Osteocyte (in vitro differentiated cells): ENCODE data around the gene CHRM5. TPM values are rescaled to one million over a fixed set of nuclear protein-coding genes. Genes with fewer than 3 reads are reported as not detected.

Source experiments
- DNase-seq: peaks from one replicate; pipeline ENCODE4 v3.0.0; 2021; ENCODE audit warnings: mixed read lengths; ENCODE audit not compliant: unreplicated experiment; ENCODE audit errors: extremely low spot score
- H3K27ac Mint-ChIP-seq: one replicate; pipeline ENCODE4 v1.8.0; 2021; ENCODE audit warnings: mild to moderate bottlenecking, mixed read lengths; ENCODE audit not compliant: unreplicated experiment
- H3K27me3 Mint-ChIP-seq: one replicate; pipeline ENCODE4 v1.8.0; 2021; ENCODE audit warnings: mixed read lengths; ENCODE audit not compliant: unreplicated experiment
- H3K36me3 Mint-ChIP-seq: one replicate; pipeline ENCODE4 v1.8.0; 2021; ENCODE audit warnings: mixed read lengths; ENCODE audit not compliant: unreplicated experiment
- H3K4me1 Mint-ChIP-seq: one replicate; pipeline ENCODE4 v1.8.0; 2021; ENCODE audit warnings: mixed read lengths; ENCODE audit not compliant: unreplicated experiment
- H3K4me3 Mint-ChIP-seq: one replicate; pipeline ENCODE4 v1.8.0; 2021; ENCODE audit warnings: mild to moderate bottlenecking, moderate library complexity, mixed read lengths; ENCODE audit not compliant: unreplicated experiment
- H3K9me3 Mint-ChIP-seq: one replicate; pipeline ENCODE4 v1.8.0; 2021; ENCODE audit warnings: mixed read lengths; ENCODE audit not compliant: unreplicated experiment
- total RNA-seq: library from RNA; stranded (reverse); gene quantifications from 2 replicates; pipeline ENCODE4 v1.2.1, GENCODE V29; 2021
- TF ChIP-seq, protein P1 (sequence below): fragments of 200-600 bp; sonication (generic); IDR thresholded peaks from 2 replicates; pipeline ENCODE4 v1.5.0; 2021; ENCODE audit warnings: antibody characterized with exemption, mild to moderate bottlenecking, moderate library complexity

The CHRM5 gene
- total RNA-seq, 1 donor from 2014 or later = not detected

DNA sequence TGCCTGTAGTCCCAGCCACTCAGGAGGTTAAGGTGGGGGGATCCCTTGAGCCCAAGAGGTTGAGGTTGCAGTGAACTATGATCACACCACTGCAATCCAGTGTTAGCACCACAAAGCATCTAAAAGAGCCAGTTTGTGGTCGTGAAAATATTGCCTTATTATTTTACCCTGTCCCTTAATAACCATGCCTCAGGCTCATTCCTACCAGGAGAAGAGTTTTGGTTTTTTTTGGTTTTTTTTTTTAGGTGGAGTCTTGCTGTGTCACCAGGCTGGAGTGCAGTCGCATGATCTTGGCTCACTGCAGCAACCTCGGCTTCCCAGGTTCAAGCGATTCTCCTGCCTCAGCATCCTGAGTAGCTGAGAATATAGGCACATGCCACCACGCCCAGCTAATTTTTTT lies 88.6 kb downstream of the CHRM5 start:
- no peaks in the 10 kb centered on the region for H3K27me3 Mint-ChIP-seq
- peaks cover 15% of the 10 kb centered on the region for H3K4me1 Mint-ChIP-seq
- DNase-seq = no peak
- peaks cover 5% of the 10 kb centered on the region for H3K9me3 Mint-ChIP-seq
- peak overlapping the region; percentile 73 for H3K27ac Mint-ChIP-seq
- TF ChIP-seq, protein P1, sequence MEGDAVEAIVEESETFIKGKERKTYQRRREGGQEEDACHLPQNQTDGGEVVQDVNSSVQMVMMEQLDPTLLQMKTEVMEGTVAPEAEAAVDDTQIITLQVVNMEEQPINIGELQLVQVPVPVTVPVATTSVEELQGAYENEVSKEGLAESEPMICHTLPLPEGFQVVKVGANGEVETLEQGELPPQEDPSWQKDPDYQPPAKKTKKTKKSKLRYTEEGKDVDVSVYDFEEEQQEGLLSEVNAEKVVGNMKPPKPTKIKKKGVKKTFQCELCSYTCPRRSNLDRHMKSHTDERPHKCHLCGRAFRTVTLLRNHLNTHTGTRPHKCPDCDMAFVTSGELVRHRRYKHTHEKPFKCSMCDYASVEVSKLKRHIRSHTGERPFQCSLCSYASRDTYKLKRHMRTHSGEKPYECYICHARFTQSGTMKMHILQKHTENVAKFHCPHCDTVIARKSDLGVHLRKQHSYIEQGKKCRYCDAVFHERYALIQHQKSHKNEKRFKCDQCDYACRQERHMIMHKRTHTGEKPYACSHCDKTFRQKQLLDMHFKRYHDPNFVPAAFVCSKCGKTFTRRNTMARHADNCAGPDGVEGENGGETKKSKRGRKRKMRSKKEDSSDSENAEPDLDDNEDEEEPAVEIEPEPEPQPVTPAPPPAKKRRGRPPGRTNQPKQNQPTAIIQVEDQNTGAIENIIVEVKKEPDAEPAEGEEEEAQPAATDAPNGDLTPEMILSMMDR = no peak
- no peak overlapping the region for H3K4me3 Mint-ChIP-seq
- H3K36me3 Mint-ChIP-seq = peaks cover 6% of the 10 kb centered on the region

- DNase-seq = no peak
- Mint-ChIP-seq H3K9me3 (no peaks in the 10 kb centered on the region), H3K27ac (no peak overlapping the region), H3K36me3 (no peaks in the 10 kb centered on the region), H3K4me1 (peaks cover 18% of the 10 kb centered on the region), H3K4me3 (no peak overlapping the region), H3K27me3 (no peaks in the 10 kb centered on the region)
- TF ChIP-seq, protein P1 = no peak
Observed at GRCh38 chr15:34059476-34059875, 91.2 kb downstream of the CHRM5 start.

DNA sequence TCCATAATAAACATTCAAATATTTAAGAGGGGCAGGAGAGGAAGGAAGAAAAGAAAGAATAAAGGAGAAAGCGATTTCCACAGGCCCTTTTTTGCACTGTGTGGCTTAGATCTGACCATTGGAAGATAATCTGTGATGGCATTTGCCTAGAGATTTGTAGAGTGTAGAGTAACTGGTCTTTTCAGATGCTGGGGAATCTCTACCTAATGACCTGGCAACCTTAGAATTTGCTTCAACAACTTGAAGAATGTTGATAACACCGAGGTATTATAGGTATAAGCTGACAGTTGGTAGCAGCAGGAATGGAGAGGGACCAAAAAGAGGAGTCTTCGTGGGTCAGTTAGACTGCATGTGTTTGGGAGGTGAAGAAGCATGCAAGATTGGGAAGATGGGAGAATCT lies 91.6 kb downstream of the CHRM5 start:
- H3K27ac Mint-ChIP-seq = no peak overlapping the region
- H3K4me1 Mint-ChIP-seq = peaks cover 18% of the 10 kb centered on the region
- DNase-seq = no peak
- no peaks in the 10 kb centered on the region for H3K27me3 Mint-ChIP-seq
- no peaks in the 10 kb centered on the region for H3K36me3 Mint-ChIP-seq
- H3K4me3 Mint-ChIP-seq = no peak overlapping the region
- TF ChIP-seq, protein P1 = no peak
- H3K9me3 Mint-ChIP-seq = no peaks in the 10 kb centered on the region

DNA sequence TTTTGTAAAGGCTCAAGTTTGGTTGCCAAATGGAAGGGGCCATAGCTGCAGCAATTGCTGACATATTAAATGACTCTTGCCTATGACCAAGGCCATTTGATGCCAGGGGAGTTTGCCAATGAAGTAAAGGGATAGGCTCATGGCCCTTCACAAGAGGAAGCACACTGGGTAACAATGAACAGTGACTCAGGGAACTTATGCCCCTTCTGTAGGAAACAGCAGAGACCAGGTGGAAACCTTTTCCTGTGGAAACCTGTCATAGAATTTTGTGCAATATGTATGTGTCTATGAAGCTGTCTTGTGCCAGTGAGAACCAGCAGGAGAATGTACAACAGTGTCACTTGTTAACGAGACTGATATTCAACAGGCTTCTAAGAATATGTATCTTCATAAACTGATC lies 96.1 kb downstream of the CHRM5 start:
- H3K9me3 Mint-ChIP-seq = no peaks in the 10 kb centered on the region
- peaks cover 5% of the 10 kb centered on the region for H3K4me1 Mint-ChIP-seq
- no peak for DNase-seq
- H3K36me3 Mint-ChIP-seq = no peaks in the 10 kb centered on the region
- TF ChIP-seq, protein P1 = no peak
- no peak overlapping the region for H3K4me3 Mint-ChIP-seq
- H3K27ac Mint-ChIP-seq = no peak overlapping the region
- no peaks in the 10 kb centered on the region for H3K27me3 Mint-ChIP-seq

DNA sequence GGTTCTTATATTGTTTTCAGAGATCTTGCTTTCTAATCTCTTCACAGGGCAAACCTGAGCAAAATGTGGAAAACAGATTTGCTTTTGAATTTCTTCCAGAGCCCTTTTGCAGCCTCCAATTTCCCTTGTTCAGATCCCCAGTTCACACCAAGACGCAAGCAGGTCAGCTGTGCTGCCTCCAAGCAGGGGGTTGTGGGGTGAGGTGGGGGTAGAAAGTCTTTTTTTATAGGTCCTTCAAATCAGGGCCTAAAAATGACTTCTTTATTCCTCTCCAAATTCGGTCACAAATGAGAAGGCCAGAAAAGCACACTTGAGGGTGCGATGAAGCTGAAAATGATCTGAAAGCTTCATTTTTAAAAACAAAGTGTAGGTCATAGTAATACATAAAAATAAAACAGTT lies 97.0 kb downstream of the CHRM5 start:
- Mint-ChIP-seq H3K9me3 (no peaks in the 10 kb centered on the region), H3K27ac (no peak overlapping the region), H3K27me3 (no peaks in the 10 kb centered on the region), H3K4me3 (no peak overlapping the region), H3K4me1 (peaks cover 4% of the 10 kb centered on the region), H3K36me3 (no peaks in the 10 kb centered on the region)
- no peak for DNase-seq
- TF ChIP-seq, protein P1 = no peak
